IMR-90 (cell line): Measurements from ENCODE around the gene PLEKHG5. TPM values are rescaled to one million over a fixed set of nuclear protein-coding genes. Genes with fewer than 3 reads are reported as not detected.

Source experiments
- ATAC-seq: fragments of 200-7000 bp; cut with Tn5 transposase; 2 replicates; pipeline ENCODE4 v1.9.1; 2020; ENCODE audit warnings: low read depth, mild to moderate bottlenecking, moderate library complexity
- BruUV-seq: library from RNA; stranded (reverse); fragments of 400-500 nt; replicated peaks from 2 replicates; lab custom pipeline; 2021; lab: Mats Ljungman, UMichigan
- CTCF ChIA-PET: fragments of 300-600 bp; formaldehyde crosslinking; extraction: SDS; loops from one replicate; lab custom pipeline; 2021; ENCODE audit warnings: antibody characterized with exemption; lab: Yijun Ruan, JAX
- POLR2A ChIA-PET: fragments of 300-600 bp; sonication (Branson Sonifier 250); formaldehyde crosslinking; loops from one replicate; lab custom pipeline; 2022; ENCODE audit warnings: antibody characterized with exemption; ENCODE audit not compliant: unreplicated experiment; lab: Charles Lee
- DNase-seq: peaks from one replicate; pipeline ENCODE4 v3.0.0; 2013
- H2AFZ ChIP-seq: replicated peaks from 2 replicates; pipeline ENCODE3; 2013; ENCODE audit warnings: low read length, mild to moderate bottlenecking; ENCODE audit not compliant: poor library complexity
- H2AK5ac ChIP-seq: 2 replicates; pipeline ENCODE4 v1.6.1; 2013; ENCODE audit warnings: low read depth, low read length, inconsistent platforms
- H2AK9ac ChIP-seq: replicated peaks from 2 replicates; pipeline ENCODE3; 2013; ENCODE audit warnings: mild to moderate bottlenecking, low read depth, low read length, moderate library complexity; ENCODE audit not compliant: poor library complexity
- H2BK120ac ChIP-seq: 2 replicates; pipeline ENCODE4 v1.6.1; 2013; ENCODE audit warnings: low read depth, low read length, inconsistent platforms
- H2BK15ac ChIP-seq: 3 replicates; pipeline ENCODE4 v1.6.1; 2013; ENCODE audit warnings: low read depth, low read length, inconsistent platforms
- H2BK20ac ChIP-seq: 2 replicates; pipeline ENCODE4 v1.6.1; 2013; ENCODE audit warnings: low read depth, mild to moderate bottlenecking, inconsistent platforms, low read length, moderate library complexity
- H2BK5ac ChIP-seq: 2 replicates; pipeline ENCODE4 v1.6.1; 2013; ENCODE audit warnings: mild to moderate bottlenecking, low read depth, low read length, inconsistent platforms; ENCODE audit not compliant: poor library complexity, severe bottlenecking
- H3K14ac ChIP-seq: replicated peaks from 2 replicates; pipeline ENCODE4 v1.6.1; 2013; ENCODE audit warnings: low read depth, low read length, inconsistent platforms
- H3K18ac ChIP-seq: 2 replicates; pipeline ENCODE4 v1.6.1; 2013; ENCODE audit warnings: low read depth, low read length, control low read depth
- H3K23ac ChIP-seq: 2 replicates; pipeline ENCODE4 v1.6.1; 2013; ENCODE audit warnings: low read depth, low read length, inconsistent platforms
- H3K27ac ChIP-seq: 2 replicates; pipeline ENCODE4 v1.5.1; 2013; ENCODE audit warnings: mild to moderate bottlenecking, control low read depth, low read length; ENCODE audit not compliant: insufficient read depth
- H3K27me3 ChIP-seq: 2 replicates; pipeline ENCODE4 v1.6.1; 2013; ENCODE audit warnings: low read length; ENCODE audit not compliant: control insufficient read depth, insufficient read depth
- H3K36me3 ChIP-seq: 2 replicates; pipeline ENCODE4 v1.6.1; 2013; ENCODE audit warnings: low read length, mixed read lengths; ENCODE audit not compliant: control insufficient read depth, insufficient read depth
- H3K4ac ChIP-seq: 2 replicates; pipeline ENCODE4 v1.6.1; 2013; ENCODE audit warnings: low read depth, low read length, inconsistent platforms
- H3K4me1 ChIP-seq: 2 replicates; pipeline ENCODE4 v1.6.1; 2013; ENCODE audit warnings: low read length, mixed read lengths; ENCODE audit not compliant: control insufficient read depth, insufficient read depth
- H3K4me2 ChIP-seq: 2 replicates; pipeline ENCODE4 v1.6.1; 2013; ENCODE audit warnings: low read depth, mild to moderate bottlenecking, control low read depth, low read length, moderate library complexity
- H3K4me3 ChIP-seq: 2 replicates; pipeline ENCODE4 v1.5.1; 2013; ENCODE audit warnings: low read depth, mild to moderate bottlenecking, control low read depth, low read length, moderate library complexity; ENCODE audit not compliant: insufficient read depth
- H3K56ac ChIP-seq: 2 replicates; pipeline ENCODE4 v1.6.1; 2013; ENCODE audit warnings: low read length, inconsistent platforms; ENCODE audit not compliant: insufficient read depth; ENCODE audit errors: extremely low read depth
- H3K79me1 ChIP-seq, 2 experiments: 2 replicates each; pipeline ENCODE4 v1.6.1; 2013; ENCODE audit warnings: low read length in 2 of 2, inconsistent platforms in 1 of 2, low read depth in 1 of 2
- H3K9ac ChIP-seq: 2 replicates; pipeline ENCODE4 v1.6.1; 2013; ENCODE audit warnings: low read depth, low read length, control low read depth
- H3K9me1 ChIP-seq: 2 replicates; pipeline ENCODE4 v1.6.1; 2013; ENCODE audit warnings: low read length, inconsistent platforms; ENCODE audit not compliant: insufficient read depth
- H3K9me3 ChIP-seq: 2 replicates; pipeline ENCODE4 v1.6.1; 2013; ENCODE audit warnings: low read length; ENCODE audit not compliant: control insufficient read depth, insufficient read depth
- H4K20me1 ChIP-seq: 2 replicates; pipeline ENCODE4 v1.6.1; 2013; ENCODE audit warnings: low read length, inconsistent platforms; ENCODE audit not compliant: insufficient read depth
- H4K5ac ChIP-seq: 2 replicates; pipeline ENCODE4 v1.6.1; 2013; ENCODE audit warnings: mild to moderate bottlenecking, low read depth, low read length, control low read depth
- H4K8ac ChIP-seq, 2 experiments: 2 replicates each; pipeline ENCODE4 v1.6.1; 2013; ENCODE audit warnings: low read depth in 2 of 2, low read length in 2 of 2, control low read depth in 1 of 2, inconsistent platforms in 1 of 2
- H4K91ac ChIP-seq: 2 replicates; pipeline ENCODE4 v1.6.1; 2013; ENCODE audit warnings: low read depth, low read length, inconsistent platforms; ENCODE audit not compliant: insufficient read depth
- SMC3 ChIP-seq: fragments of 150-350 bp; IDR thresholded peaks from 2 replicates; pipeline ENCODE4 v1.6.1; 2016; ENCODE audit warnings: low read depth, mild to moderate bottlenecking, antibody characterized with exemption, low read length, moderate library complexity
- WGBS, 2 experiments: methylation state at CpG; one replicate each; pipeline versions ENCODE4 v1.1.5 to v1.1.7; 2013; ENCODE audit warnings: missing lambda C conversion rate in 2 of 2; ENCODE audit not compliant: insufficient read length in 1 of 2; ENCODE audit errors: extremely low coverage in 2 of 2; 5-methylcytosine and 5-hydroxymethylcytosine counted together
- dilution Hi-C: fragments of 300-500 bp; cut with HindIII; formaldehyde crosslinking; loops from one replicate; pipeline ENCODE4 v1.14.3; 2018; ENCODE audit warnings: low sequenced_read_pairs; ENCODE audit not compliant: unreplicated experiment
- in situ Hi-C: fragments of 300-500 bp; cut with MboI; formaldehyde crosslinking; loops from 3 replicates; pipeline ENCODE4 v1.14.3; 2019; ENCODE audit warnings: low sequenced_read_pairs, inconsistent platforms, mixed read lengths
- intact Hi-C: fragments of 100-400 bp; cut with micrococcal nuclease; formaldehyde crosslinking; loops from 2 replicates; pipeline ENCODE4 v1.10.0; 2022
- polyA plus RNA-seq, 3 experiments: library from polyadenylated mRNA; depleted of rRNA; stranded (reverse); fragments of >200 nt; gene quantifications; 2 replicates each; pipeline ENCODE4 v1.2.3, GENCODE V29; 2012; ENCODE audit warnings: low replicate concordance in 1 of 3
- total RNA-seq: library from RNA; depleted of rRNA; stranded (reverse); fragments of >200 nt; gene quantifications from 2 replicates; pipeline ENCODE4 v1.2.3, GENCODE V29; 2012
- TF ChIP-seq, protein P1 (sequence below): fragments of 150-350 bp; IDR thresholded peaks from 2 replicates; pipeline ENCODE4 v1.6.1; 2017; ENCODE audit warnings: mild to moderate bottlenecking, antibody characterized with exemption, low read length, low read depth
- TF ChIP-seq, protein P2 (sequence below): conservative IDR thresholded peaks from 2 replicates; pipeline ENCODE4 v1.5.1; 2012; ENCODE audit warnings: mild to moderate bottlenecking, low read depth, low read length, improper control_type of control experiment

Gene PLEKHG5
- total and polyA plus RNA-seq, 2 of the 4 experiments (the other 2 are of a cell fraction) = 4.8 to 11.6 TPM

DNA sequence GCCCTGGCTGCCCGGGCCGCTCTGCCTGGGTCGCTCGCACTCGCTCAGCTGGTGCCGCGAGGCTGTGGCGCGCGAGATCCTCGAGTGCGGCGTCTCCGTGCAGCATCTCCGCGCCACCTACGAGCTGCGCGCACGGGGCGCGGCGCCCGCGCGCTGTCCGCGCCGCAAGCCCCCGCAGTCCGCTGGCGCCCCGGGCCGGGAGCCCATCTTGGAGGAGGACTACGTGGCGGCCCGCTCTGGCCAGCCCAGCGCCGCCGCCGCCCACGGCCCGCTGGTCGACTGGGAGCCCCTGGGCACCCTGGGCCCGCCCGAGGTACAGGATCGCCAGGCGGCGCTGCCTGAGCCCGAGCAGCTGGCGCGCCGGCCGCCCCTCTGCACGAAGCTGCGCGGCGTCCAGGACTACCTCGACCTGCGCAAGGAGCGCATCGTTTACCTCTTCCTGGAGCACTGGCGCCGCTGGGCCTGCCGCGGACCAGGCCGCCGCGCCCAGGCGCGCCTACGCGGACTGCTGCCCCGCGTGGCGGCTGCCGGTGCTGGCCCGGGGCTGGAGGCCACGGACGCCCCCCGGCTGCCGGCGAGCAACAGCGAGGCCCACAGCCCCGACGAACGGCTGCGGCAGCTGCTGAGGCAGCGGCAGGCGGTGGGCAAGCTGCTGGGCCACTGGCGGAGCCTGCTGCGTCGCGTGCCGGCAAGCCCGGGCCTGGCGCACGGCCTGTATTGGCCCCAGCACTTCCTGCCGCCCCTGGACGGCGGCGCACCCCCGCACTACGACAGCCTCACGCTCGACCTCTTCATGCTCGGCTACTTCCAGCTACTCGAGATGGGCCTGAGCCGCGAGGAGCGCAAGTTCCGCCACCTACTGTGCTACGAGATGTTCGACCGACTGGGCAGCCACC, 36.4 kb downstream of the PLEKHG5 start:
- Histone ChIP-seq H2BK20ac (no peak overlapping the region), H3K4ac (no peak overlapping the region), H2AFZ (no peak overlapping the region), H3K4me3 (no peak overlapping the region), H2BK5ac (no peak overlapping the region), H3K14ac (no peak overlapping the region), H4K20me1 (no peaks in the 10 kb centered on the region), H2BK120ac (no peak overlapping the region), H3K4me2 (no peak overlapping the region), H2AK5ac (no peak overlapping the region), H4K91ac (no peak overlapping the region), H3K4me1 (no peaks in the 10 kb centered on the region; the same call in 1 of the 2 replicates), H3K79me1 (no peaks in the 10 kb centered on the region), H4K5ac (no peak overlapping the region), H3K23ac (no peak overlapping the region), H3K9me3 (no peaks in the 10 kb centered on the region), H4K8ac (no peak overlapping the region), H3K18ac (no peak overlapping the region), H3K36me3 (no peaks in the 10 kb centered on the region), H3K9ac (no peak overlapping the region), H3K27ac (no peak overlapping the region), H3K56ac (no peak overlapping the region), H3K27me3 (peaks cover 66% of the 10 kb centered on the region), H3K9me1 (no peaks in the 10 kb centered on the region), H2AK9ac (no peak overlapping the region), H2BK15ac (no peak overlapping the region)
- dilution Hi-C loops = no loop called here
- no peak for TF ChIP-seq SMC3
- TF ChIP-seq, protein P1, sequence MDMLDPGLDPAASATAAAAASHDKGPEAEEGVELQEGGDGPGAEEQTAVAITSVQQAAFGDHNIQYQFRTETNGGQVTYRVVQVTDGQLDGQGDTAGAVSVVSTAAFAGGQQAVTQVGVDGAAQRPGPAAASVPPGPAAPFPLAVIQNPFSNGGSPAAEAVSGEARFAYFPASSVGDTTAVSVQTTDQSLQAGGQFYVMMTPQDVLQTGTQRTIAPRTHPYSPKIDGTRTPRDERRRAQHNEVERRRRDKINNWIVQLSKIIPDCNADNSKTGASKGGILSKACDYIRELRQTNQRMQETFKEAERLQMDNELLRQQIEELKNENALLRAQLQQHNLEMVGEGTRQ = no peak
- TF ChIP-seq, protein P2, sequence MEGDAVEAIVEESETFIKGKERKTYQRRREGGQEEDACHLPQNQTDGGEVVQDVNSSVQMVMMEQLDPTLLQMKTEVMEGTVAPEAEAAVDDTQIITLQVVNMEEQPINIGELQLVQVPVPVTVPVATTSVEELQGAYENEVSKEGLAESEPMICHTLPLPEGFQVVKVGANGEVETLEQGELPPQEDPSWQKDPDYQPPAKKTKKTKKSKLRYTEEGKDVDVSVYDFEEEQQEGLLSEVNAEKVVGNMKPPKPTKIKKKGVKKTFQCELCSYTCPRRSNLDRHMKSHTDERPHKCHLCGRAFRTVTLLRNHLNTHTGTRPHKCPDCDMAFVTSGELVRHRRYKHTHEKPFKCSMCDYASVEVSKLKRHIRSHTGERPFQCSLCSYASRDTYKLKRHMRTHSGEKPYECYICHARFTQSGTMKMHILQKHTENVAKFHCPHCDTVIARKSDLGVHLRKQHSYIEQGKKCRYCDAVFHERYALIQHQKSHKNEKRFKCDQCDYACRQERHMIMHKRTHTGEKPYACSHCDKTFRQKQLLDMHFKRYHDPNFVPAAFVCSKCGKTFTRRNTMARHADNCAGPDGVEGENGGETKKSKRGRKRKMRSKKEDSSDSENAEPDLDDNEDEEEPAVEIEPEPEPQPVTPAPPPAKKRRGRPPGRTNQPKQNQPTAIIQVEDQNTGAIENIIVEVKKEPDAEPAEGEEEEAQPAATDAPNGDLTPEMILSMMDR = 0 out of 2 replicates have a peak, but pooled peaks have one; percentile 14
- peak; percentile 33 for ATAC-seq
- no peak for DNase-seq
- in situ Hi-C loops = no loop called here
- BruUV-seq = no TSS peak
- ChIA-PET CTCF (interaction anchor here (1.2 kb wide), 1 partner anchor 17 kb away, joined by 3 read pairs; no protein-coding TSS in a partner anchor), POLR2A (no interaction called here)
- intact Hi-C loops = no loop called here
- WGBS, 2 experiments = 4% methylated on average over 79 of the region's 115 CpGs; no CpG with 5 or more reads in 1 of the 2 experiments
